ENCODE data around the gene TMEM72.

Gene TMEM72

GRCh38 chr10:44958196-44958897, 47.2 kb downstream of the TMEM72 start:
- peak; percentile 83 for DNase-seq (ENCODE audit: low read depth)
- H3K4me3 ChIP-seq (ENCODE audit: low read length): peak overlapping the region; percentile 61
- TF ChIP-seq, protein P1, sequence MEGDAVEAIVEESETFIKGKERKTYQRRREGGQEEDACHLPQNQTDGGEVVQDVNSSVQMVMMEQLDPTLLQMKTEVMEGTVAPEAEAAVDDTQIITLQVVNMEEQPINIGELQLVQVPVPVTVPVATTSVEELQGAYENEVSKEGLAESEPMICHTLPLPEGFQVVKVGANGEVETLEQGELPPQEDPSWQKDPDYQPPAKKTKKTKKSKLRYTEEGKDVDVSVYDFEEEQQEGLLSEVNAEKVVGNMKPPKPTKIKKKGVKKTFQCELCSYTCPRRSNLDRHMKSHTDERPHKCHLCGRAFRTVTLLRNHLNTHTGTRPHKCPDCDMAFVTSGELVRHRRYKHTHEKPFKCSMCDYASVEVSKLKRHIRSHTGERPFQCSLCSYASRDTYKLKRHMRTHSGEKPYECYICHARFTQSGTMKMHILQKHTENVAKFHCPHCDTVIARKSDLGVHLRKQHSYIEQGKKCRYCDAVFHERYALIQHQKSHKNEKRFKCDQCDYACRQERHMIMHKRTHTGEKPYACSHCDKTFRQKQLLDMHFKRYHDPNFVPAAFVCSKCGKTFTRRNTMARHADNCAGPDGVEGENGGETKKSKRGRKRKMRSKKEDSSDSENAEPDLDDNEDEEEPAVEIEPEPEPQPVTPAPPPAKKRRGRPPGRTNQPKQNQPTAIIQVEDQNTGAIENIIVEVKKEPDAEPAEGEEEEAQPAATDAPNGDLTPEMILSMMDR (IDR thresholded peaks at IDR 0.05; ENCODE audit: insufficient read depth, low read depth, low read length, missing control alignments): no peak

- H3K4me3 ChIP-seq (ENCODE audit: low read length): peak overlapping the region; percentile 61
- TF ChIP-seq, protein P1 (IDR thresholded peaks at IDR 0.05; ENCODE audit: insufficient read depth, low read depth, low read length, missing control alignments): no peak
- DNase-seq (ENCODE audit: low read depth): no peak
These were observed 47.7 kb downstream of the TMEM72 start for GRCh38 chr10:44958898-44959246.

DNA sequence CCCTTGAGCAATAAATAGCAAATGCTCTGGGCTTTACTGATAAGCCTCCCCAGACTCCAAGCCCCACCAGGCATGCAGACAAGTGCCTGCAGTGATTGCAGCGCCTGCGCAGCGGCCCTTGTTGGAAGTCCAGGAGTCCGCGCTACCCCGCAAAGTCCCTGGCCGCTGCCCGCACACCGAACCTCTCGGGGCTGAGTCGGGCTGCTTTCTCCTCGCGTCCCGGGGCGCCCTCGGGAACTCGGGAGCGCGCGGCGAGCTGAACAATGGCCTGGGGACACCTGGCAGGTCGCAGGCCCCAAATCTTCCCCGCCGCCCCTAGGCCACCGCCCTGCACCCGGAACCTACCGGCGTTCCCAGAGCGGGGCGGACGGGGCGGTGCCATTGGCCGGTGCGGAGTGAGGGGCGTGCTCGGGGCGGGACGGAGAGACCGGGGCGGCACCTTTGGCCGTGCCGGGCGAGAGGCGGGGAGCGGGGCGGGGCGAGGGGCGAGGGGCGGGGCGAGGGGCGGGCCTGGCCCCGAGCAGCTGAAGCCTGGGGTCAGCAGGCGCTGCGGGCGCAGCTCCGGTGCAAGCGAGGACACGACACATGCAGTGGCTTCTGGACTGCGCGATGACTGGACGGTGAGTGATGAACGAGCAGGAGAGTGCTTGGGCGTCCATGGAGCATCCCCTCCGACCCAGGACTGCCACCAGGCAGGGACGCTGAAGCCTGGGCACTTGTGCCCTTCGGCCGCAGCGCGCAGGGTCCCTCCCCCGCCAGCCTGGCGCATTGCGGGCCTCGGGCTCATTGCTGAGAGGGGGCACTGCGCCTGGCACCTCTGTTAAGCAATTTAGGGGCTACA, 48.3 kb downstream of the TMEM72 start, which contains the start of gene RASSF4:
Gene RASSF4, plus strand, starts transcription at position 556 of the 841 bp plus-strand sequence. CDS start 10,401 bp downstream, outside the sequence.
- H3K4me3 ChIP-seq (ENCODE audit: low read length): peak within 1 kb of the TSS; percentile 61
- TF ChIP-seq, protein P1 (IDR thresholded peaks at IDR 0.05; ENCODE audit: insufficient read depth, low read depth, low read length, missing control alignments): no peak
- peak; percentile 87 for DNase-seq (ENCODE audit: low read depth)

- TF ChIP-seq, protein P1 (IDR thresholded peaks at IDR 0.05; ENCODE audit: insufficient read depth, low read depth, low read length, missing control alignments): no peak
- peak overlapping the region; percentile 61 for H3K4me3 ChIP-seq (ENCODE audit: low read length)
- no peak for DNase-seq (ENCODE audit: low read depth)
These were observed 48.9 kb downstream of the TMEM72 start for GRCh38 chr10:44960088-44960460.

- TF ChIP-seq, protein P1 (IDR thresholded peaks at IDR 0.05; ENCODE audit: insufficient read depth, low read depth, low read length, missing control alignments): no peak
- no peak for DNase-seq (ENCODE audit: low read depth)
- H3K4me3 ChIP-seq (ENCODE audit: low read length): no peak overlapping the region
These were observed 49.5 kb downstream of the TMEM72 start for GRCh38 chr10:44960482-44961229.

DNA sequence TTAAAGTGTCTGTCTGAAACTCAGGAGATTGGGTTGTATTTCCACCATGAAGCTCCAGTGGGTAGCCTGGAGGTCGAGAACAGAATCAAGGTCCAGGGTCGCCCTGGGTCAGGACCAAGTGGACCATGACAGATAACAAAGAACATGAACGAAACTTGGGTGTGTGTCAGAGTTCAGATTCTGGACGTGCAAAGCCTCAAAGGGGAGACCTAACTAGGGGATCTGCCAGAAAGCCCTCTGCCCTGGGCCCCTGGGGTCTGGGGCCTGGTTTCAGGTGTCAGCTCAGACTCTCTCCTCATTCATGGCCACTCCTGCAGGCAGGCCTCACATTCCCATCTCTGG, 50.1 kb downstream of the TMEM72 start:
- TF ChIP-seq, protein P1 (IDR thresholded peaks at IDR 0.05; ENCODE audit: insufficient read depth, low read depth, low read length, missing control alignments): no peak
- DNase-seq (ENCODE audit: low read depth): no peak
- no peak overlapping the region for H3K4me3 ChIP-seq (ENCODE audit: low read length)

All from epithelial cell of esophagus (primary cell).